Measurements from ENCODE around the gene GCSAM. TPM values are rescaled to one million over a fixed set of nuclear protein-coding genes. Genes with fewer than 3 reads are reported as not detected.

GCSAM gene
- total and polyA plus RNA-seq, 2 donors (not counting 1 experiment from before 2014, with no cell fraction given), result 14.9 to 24.6 TPM

DNA sequence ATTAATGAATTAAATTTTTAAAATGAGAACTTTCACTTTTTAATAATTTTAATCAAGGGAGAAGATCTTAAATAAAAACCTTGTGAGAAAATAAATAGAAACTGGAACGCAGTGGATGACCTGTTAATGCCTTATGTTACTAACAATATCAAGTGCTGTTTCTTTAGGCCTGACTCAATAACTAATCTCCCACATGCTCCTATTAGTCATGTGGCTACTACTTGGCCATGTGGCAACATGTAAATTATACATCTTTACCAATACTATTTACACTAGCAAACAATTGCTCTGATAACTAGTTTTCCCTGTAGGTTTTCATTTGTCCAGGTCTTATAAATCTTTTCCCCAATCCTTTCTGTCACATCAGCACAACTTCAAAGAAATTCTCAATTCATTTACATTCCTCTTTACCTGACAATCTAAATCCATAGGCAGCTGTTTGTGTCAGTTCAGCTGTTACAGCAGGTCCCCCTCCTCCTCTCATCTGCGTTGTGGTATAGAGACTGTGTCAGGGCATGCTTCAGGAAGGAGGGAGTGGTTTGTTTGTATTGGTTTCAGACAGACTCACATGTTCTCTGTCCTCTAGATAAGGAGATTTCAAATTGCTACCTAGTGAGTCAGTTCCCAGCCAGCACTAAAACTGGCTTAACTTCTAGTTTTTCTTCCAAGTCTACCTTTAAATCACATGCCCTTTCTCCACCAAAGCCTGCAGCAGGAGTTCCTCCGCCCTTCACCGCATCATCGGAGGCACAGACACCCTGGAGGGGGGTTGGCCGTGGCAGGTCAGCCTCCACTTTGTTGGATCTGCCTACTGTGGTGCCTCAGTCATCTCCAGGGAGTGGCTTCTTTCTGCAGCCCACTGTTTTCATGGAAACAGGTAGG, 58.2 kb downstream of the GCSAM start:
- Histone ChIP-seq H3K4me2 (replicated peaks; ENCODE audit: low read depth, low read length, poor library complexity, severe bottlenecking) (no peak overlapping the region), H3K27me3 (replicated peaks in 1 of 4; ENCODE audit: control extremely low read depth in 1 of 4, control insufficient read depth in 3 of 4, insufficient read depth in 4 of 4, low read length in 3 of 4) (peaks cover 0 to 10% (median 2%) of the 10 kb centered on the region in 4 experiments), H2AFZ (ENCODE audit: insufficient read depth, low read depth, low read length, poor library complexity, severe bottlenecking) (no peak overlapping the region), H3K9me3 (ENCODE audit: control extremely low read depth in 1 of 3, control insufficient read depth in 2 of 3, insufficient read depth in 1 of 3, low read length in 2 of 3) (no peaks in the 10 kb centered on the region), H3K36me3 (replicated peaks in 1 of 2; ENCODE audit: control extremely low read depth in 1 of 2, control insufficient read depth in 1 of 2, extremely low read depth in 1 of 2, insufficient read depth in 2 of 2, low read length in 1 of 2) (no peaks in the 10 kb centered on the region), H3K4me1 (ENCODE audit: control insufficient read depth in 2 of 2, insufficient read depth in 2 of 2, low read length in 2 of 2) (no peaks in the 10 kb centered on the region), H3K79me2 (ENCODE audit: control insufficient read depth, insufficient read depth, low read length) (no peaks in the 10 kb centered on the region), H4K20me1 (ENCODE audit: control insufficient read depth, insufficient read depth, low read length, poor library complexity, severe bottlenecking) (no peaks in the 10 kb centered on the region), H3K4me3 (ENCODE audit: control extremely low read depth in 1 of 5, extremely low read depth in 1 of 5, insufficient read depth in 1 of 5, low read depth in 2 of 5, low read length in 4 of 5) (no peak overlapping the region), H3K9ac (ENCODE audit: low read length) (no peak overlapping the region), H3K27ac (ENCODE audit: low read length in 2 of 2) (no peak overlapping the region)
- WGBS (ENCODE audit: insufficient coverage), result 93% methylated on average over 4 of the region's 6 CpGs
- DNase-seq (no peak), ATAC-seq (ENCODE audit: low read depth) (no peak)
- intact Hi-C loops (cut with micrococcal nuclease), result no loop called here
- no peak for TF ChIP-seq EZH2 (IDR thresholded peaks at IDR 0.05; ENCODE audit: borderline replicate concordance, insufficient read depth, low read depth, low read length, poor library complexity, severe bottlenecking)
- TF ChIP-seq, protein P1, sequence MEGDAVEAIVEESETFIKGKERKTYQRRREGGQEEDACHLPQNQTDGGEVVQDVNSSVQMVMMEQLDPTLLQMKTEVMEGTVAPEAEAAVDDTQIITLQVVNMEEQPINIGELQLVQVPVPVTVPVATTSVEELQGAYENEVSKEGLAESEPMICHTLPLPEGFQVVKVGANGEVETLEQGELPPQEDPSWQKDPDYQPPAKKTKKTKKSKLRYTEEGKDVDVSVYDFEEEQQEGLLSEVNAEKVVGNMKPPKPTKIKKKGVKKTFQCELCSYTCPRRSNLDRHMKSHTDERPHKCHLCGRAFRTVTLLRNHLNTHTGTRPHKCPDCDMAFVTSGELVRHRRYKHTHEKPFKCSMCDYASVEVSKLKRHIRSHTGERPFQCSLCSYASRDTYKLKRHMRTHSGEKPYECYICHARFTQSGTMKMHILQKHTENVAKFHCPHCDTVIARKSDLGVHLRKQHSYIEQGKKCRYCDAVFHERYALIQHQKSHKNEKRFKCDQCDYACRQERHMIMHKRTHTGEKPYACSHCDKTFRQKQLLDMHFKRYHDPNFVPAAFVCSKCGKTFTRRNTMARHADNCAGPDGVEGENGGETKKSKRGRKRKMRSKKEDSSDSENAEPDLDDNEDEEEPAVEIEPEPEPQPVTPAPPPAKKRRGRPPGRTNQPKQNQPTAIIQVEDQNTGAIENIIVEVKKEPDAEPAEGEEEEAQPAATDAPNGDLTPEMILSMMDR (IDR thresholded peaks at IDR 0.05), result no peak
- CTCF ChIA-PET, result no interaction called here
- POLR2A ChIA-PET, result no interaction called here
- no peak overlapping the region for H3K27ac Mint-ChIP-seq
- H3K9me3 Mint-ChIP-seq (ENCODE audit: insufficient read depth), result no peaks in the 10 kb centered on the region
- no peak overlapping the region for H3K4me3 Mint-ChIP-seq
- H3K27me3 Mint-ChIP-seq, result peaks cover 43% of the 10 kb centered on the region
- H3K4me1 Mint-ChIP-seq, result peaks cover 6% of the 10 kb centered on the region

DNA sequence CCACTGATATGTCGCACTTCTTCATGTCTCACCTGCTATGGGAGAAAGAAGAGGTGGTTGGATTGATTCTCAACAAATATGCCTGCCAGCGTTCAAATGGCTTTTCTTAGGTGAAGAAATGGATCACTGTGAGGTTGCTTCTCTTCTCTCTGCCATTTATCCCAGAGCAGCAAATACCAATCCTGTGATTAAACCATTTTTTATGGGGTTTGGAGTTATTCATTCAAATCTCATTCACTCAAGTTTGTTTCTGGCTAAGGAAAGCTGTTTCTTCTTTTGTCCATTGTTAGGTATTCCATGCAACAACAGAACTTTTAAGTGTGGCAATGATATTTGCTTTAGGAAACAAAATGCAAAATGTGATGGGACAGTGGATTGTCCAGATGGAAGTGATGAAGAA, 59.0 kb downstream of the GCSAM start:
- H3K27ac Mint-ChIP-seq, result no peak overlapping the region
- WGBS (ENCODE audit: insufficient coverage), result no CpG with 5 or more reads among the region's 2 CpGs
- intact Hi-C loops (cut with micrococcal nuclease), result no loop called here

More for the DNA sequence above, 59.0 kb downstream of the GCSAM start:
- Histone ChIP-seq H3K9me3 (ENCODE audit: control extremely low read depth in 1 of 3, control insufficient read depth in 2 of 3, insufficient read depth in 1 of 3, low read length in 2 of 3) (no peaks in the 10 kb centered on the region), H3K36me3 (replicated peaks in 1 of 2; ENCODE audit: control extremely low read depth in 1 of 2, control insufficient read depth in 1 of 2, extremely low read depth in 1 of 2, insufficient read depth in 2 of 2, low read length in 1 of 2) (no peaks in the 10 kb centered on the region), H3K9ac (ENCODE audit: low read length) (no peak overlapping the region), H4K20me1 (ENCODE audit: control insufficient read depth, insufficient read depth, low read length, poor library complexity, severe bottlenecking) (no peaks in the 10 kb centered on the region), H3K27me3 (replicated peaks in 1 of 4; ENCODE audit: control extremely low read depth in 1 of 4, control insufficient read depth in 3 of 4, insufficient read depth in 4 of 4, low read length in 3 of 4) (peaks cover 0 to 10% (median 2%) of the 10 kb centered on the region in 4 experiments), H3K4me2 (replicated peaks; ENCODE audit: low read depth, low read length, poor library complexity, severe bottlenecking) (no peak overlapping the region), H3K79me2 (ENCODE audit: control insufficient read depth, insufficient read depth, low read length) (no peaks in the 10 kb centered on the region), H2AFZ (ENCODE audit: insufficient read depth, low read depth, low read length, poor library complexity, severe bottlenecking) (no peak overlapping the region), H3K27ac (ENCODE audit: low read length in 2 of 2) (no peak overlapping the region), H3K4me3 (ENCODE audit: control extremely low read depth in 1 of 5, extremely low read depth in 1 of 5, insufficient read depth in 1 of 5, low read depth in 2 of 5, low read length in 4 of 5) (no peak overlapping the region), H3K4me1 (ENCODE audit: control insufficient read depth in 2 of 2, insufficient read depth in 2 of 2, low read length in 2 of 2) (no peaks in the 10 kb centered on the region)
- H3K27me3 Mint-ChIP-seq, result peaks cover 45% of the 10 kb centered on the region
- peaks cover 6% of the 10 kb centered on the region for H3K4me1 Mint-ChIP-seq
- H3K9me3 Mint-ChIP-seq (ENCODE audit: insufficient read depth), result no peaks in the 10 kb centered on the region
- CTCF ChIA-PET, result no interaction called here
- no peak overlapping the region for H3K4me3 Mint-ChIP-seq
- DNase-seq (no peak), ATAC-seq (ENCODE audit: low read depth) (no peak)
- TF ChIP-seq, protein P1 (IDR thresholded peaks at IDR 0.05), result no peak
- TF ChIP-seq EZH2 (IDR thresholded peaks at IDR 0.05; ENCODE audit: borderline replicate concordance, insufficient read depth, low read depth, low read length, poor library complexity, severe bottlenecking), result no peak
- POLR2A ChIA-PET, result no interaction called here

All from B cell (primary cell).